CD8-positive, alpha-beta memory T cell (primary cell): Measurements from ENCODE around the gene CTH. TPM values are rescaled to one million over a fixed set of nuclear protein-coding genes. Genes with fewer than 3 reads are reported as not detected.

Experiments used
- CTCF ChIA-PET: fragments of 350-600 bp; sonication (Branson Sonifier 250); formaldehyde crosslinking; loops from one replicate; lab custom pipeline; 2021; ENCODE audit warnings: antibody characterized with exemption; lab: Charles Lee
- POLR2A ChIA-PET: fragments of 350-600 bp; sonication (Branson Sonifier 250); formaldehyde crosslinking; loops from one replicate; lab custom pipeline; 2021; ENCODE audit warnings: antibody characterized with exemption; lab: Charles Lee
- DNase-seq, 5 donors: peaks; one replicate each; pipeline versions ENCODE4 v3.0.0 to v3.0.0-alpha.2; 2020 to 2022; ENCODE audit warnings: mixed read lengths in 1 of 5
- H3K27ac ChIP-seq: one replicate; pipeline ENCODE4 v1.7.0; 2013; ENCODE audit warnings: low read depth, mild to moderate bottlenecking, low read length, moderate library complexity
- H3K27me3 ChIP-seq: 2 replicates; pipeline ENCODE4 v1.7.0; 2013; ENCODE audit warnings: low read length, mild to moderate bottlenecking; ENCODE audit not compliant: insufficient read depth, poor library complexity, severe bottlenecking
- H3K36me3 ChIP-seq: 2 replicates; pipeline ENCODE4 v1.7.0; 2013; ENCODE audit warnings: mild to moderate bottlenecking, low read length, moderate library complexity; ENCODE audit not compliant: insufficient read depth
- H3K4me1 ChIP-seq: 2 replicates; pipeline ENCODE4 v1.7.0; 2013; ENCODE audit warnings: mild to moderate bottlenecking, low read length, moderate library complexity; ENCODE audit not compliant: insufficient read depth
- H3K4me3 ChIP-seq: 2 replicates; pipeline ENCODE4 v1.7.0; 2013; ENCODE audit warnings: mild to moderate bottlenecking, low read length
- H3K9me3 ChIP-seq: 2 replicates; pipeline ENCODE4 v1.7.0; 2013; ENCODE audit warnings: mild to moderate bottlenecking, low read length
- H3K27ac Mint-ChIP-seq, 8 donors: one replicate each; pipeline ENCODE4 v1.8.0; 2020 to 2021; ENCODE audit warnings: mixed read lengths in 8 of 8, mild to moderate bottlenecking in 6 of 8, inconsistent platforms in 3 of 8, moderate library complexity in 3 of 8
- H3K27me3 Mint-ChIP-seq, 2 donors: one replicate each; pipeline ENCODE4 v1.8.0; 2020 to 2021; ENCODE audit warnings: mixed read lengths in 2 of 2, mild to moderate bottlenecking in 1 of 2, moderate library complexity in 1 of 2
- H3K36me3 Mint-ChIP-seq, 3 donors: one replicate each; pipeline ENCODE4 v1.8.0; 2020 to 2021; ENCODE audit warnings: mixed read lengths in 3 of 3, inconsistent platforms in 1 of 3, mild to moderate bottlenecking in 1 of 3
- H3K4me1 Mint-ChIP-seq, 3 donors: one replicate each; pipeline ENCODE4 v1.8.0; 2020 to 2021; ENCODE audit warnings: mixed read lengths in 3 of 3, inconsistent platforms in 1 of 3, mild to moderate bottlenecking in 1 of 3
- H3K4me3 Mint-ChIP-seq, 7 donors: one replicate each; pipeline ENCODE4 v1.8.0; 2020 to 2021; ENCODE audit warnings: mixed read lengths in 7 of 7, mild to moderate bottlenecking in 6 of 7, moderate library complexity in 4 of 7, inconsistent platforms in 2 of 7
- H3K9me3 Mint-ChIP-seq, 5 donors: one replicate each; pipeline ENCODE4 v1.8.0; 2020 to 2022; ENCODE audit warnings: mixed read lengths in 5 of 5, mild to moderate bottlenecking in 3 of 5, moderate library complexity in 2 of 5, inconsistent platforms in 1 of 5
- polyA plus RNA-seq: library from polyadenylated mRNA; unstranded; fragments of 300-500 nt; fragmentation: Illumina TruSeq; gene quantifications from one replicate; pipeline ENCODE4 v1.2.3, GENCODE V29; 2021
- total RNA-seq, 2 experiments: library from RNA; stranded (reverse); gene quantifications; one replicate each; pipeline ENCODE4 v1.2.3, GENCODE V29; 2021

Gene CTH
- total and polyA plus RNA-seq, 3 experiments from 2014 or later: 2.5 to 9.5 (median 9.0) TPM

DNA sequence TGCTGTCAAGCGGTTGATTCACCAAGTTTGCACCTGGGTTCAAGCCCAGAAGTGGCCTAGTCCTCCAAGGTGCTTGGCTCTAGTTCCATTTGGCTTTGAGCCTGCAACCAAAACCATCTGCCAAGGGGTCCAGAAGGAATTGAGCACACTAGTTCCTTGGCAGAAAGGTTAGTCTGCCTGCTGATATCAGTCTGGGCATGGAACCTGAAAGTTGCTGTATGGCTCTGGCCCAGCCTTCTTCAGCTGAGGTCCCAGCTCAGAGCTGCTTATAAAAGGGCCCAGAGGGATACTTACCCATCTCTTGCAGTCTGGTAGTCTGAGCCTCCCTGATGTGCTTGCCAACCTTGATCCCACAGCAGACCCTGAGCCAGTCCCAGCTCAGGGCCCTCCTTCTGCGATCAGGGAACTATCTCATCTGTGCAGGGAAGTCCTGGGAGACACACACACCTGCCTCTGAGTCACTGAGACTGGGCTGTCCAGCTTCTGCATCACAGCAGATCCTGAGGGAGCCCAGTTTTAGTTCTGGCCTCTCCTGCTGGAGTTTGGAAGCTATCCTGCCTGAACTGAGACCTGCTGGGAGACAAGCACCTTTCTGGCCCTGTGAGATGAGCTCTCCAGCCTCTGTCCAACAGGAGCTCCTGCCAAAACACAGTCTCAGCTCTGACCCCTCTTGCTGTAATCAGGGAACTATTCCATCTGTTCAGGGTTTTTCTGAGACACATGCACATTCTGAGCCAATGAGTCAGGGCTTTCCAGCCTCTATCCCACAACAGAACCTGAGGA lies 75.8 kb downstream of the CTH start:
- no peaks in the 10 kb centered on the region for H3K4me1 ChIP-seq
- H3K36me3 ChIP-seq: no peaks in the 10 kb centered on the region
- H3K27ac Mint-ChIP-seq: no peak overlapping the region
- H3K4me1 Mint-ChIP-seq: no peaks in the 10 kb centered on the region
- no peaks in the 10 kb centered on the region for H3K9me3 ChIP-seq
- no peak for DNase-seq
- H3K36me3 Mint-ChIP-seq: no peaks in the 10 kb centered on the region
- no peak overlapping the region for H3K4me3 ChIP-seq
- H3K4me3 Mint-ChIP-seq: no peak overlapping the region
- H3K27ac ChIP-seq: no peak overlapping the region
- ChIA-PET CTCF (interaction anchor here (0.6 kb wide), 1 partner anchor 35 kb away, joined by 3 read pairs; no protein-coding TSS in a partner anchor), POLR2A (no interaction called here)
- no peaks in the 10 kb centered on the region for H3K27me3 ChIP-seq
- peaks cover 13 to 23% of the 10 kb centered on the region in 2 donors for H3K27me3 Mint-ChIP-seq
- peaks cover 0 to 5% (median 0%) of the 10 kb centered on the region in 5 donors for H3K9me3 Mint-ChIP-seq

DNA sequence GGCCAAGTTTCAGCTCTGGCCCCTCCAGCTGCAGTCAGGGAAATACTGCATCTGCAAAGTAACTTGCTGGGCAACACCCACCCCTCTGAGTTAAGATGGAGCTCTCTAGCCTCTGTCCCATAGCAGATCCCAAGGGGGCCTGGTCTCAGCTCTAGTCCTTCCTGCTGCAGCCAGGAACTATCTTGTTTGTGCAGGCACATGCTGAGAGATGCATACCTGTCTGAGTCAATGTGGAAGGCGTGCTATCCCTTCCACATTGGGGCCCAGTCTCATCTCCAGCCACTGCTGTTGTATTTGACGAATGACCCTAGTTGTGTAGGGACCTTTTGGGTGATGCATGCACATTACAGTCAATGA lies 76.4 kb downstream of the CTH start:
- Histone ChIP-seq H3K36me3 (no peaks in the 10 kb centered on the region), H3K27ac (no peak overlapping the region), H3K4me3 (no peak overlapping the region), H3K4me1 (no peaks in the 10 kb centered on the region), H3K9me3 (no peaks in the 10 kb centered on the region), H3K27me3 (no peaks in the 10 kb centered on the region)
- H3K9me3 Mint-ChIP-seq: peaks cover 0 to 5% (median 0%) of the 10 kb centered on the region in 5 donors
- H3K36me3 Mint-ChIP-seq: no peaks in the 10 kb centered on the region
- POLR2A ChIA-PET: no interaction called here
- no peak overlapping the region for H3K27ac Mint-ChIP-seq
- no peaks in the 10 kb centered on the region for H3K4me1 Mint-ChIP-seq
- H3K4me3 Mint-ChIP-seq: no peak overlapping the region
- H3K27me3 Mint-ChIP-seq: peaks cover 12 to 20% of the 10 kb centered on the region in 2 donors
- no peak for DNase-seq
- CTCF ChIA-PET: interaction anchor here (0.6 kb wide), 1 partner anchor 35 kb away, joined by 3 read pairs; no protein-coding TSS in a partner anchor

DNA sequence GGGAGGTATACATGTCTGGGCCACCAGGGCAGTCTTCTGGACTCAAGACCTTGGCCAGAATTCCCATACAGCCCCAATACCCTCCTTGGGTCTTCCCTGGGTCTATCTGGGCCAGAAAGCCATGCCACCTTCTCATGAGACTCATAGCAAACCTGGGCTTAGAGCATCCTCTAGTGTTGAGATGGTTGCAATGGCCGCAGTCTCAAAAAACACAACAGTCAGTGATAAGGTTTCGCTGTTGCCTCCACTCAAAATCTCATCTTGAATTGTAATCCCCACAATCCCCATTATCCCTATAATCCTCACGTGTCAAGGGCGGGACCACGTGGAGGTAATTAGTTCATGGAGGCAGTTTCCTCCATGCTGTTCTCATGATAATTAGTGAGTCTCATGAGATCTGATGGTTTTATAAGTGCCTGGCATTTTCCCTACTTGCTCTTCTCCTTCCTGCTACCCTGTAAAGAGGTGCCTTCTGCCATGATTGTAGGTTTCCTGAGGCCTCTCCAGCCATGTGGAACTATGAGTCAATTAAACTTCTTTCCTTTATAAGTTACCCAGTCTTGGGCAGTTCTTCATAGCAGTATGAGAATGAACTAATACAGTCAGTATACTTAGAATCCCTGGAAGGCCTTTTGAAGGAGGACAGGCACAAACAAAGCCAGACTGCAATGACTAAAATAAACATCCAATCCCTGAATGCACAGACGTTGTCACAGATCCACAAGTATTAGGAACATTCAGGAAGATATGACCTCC lies 77.0 kb downstream of the CTH start:
- no peaks in the 10 kb centered on the region for H3K4me1 Mint-ChIP-seq
- CTCF ChIA-PET: interaction anchor here (0.6 kb wide), 1 partner anchor 36 kb away, joined by 3 read pairs; no protein-coding TSS in a partner anchor
- H3K36me3 ChIP-seq: no peaks in the 10 kb centered on the region
- no peaks in the 10 kb centered on the region for H3K27me3 ChIP-seq
- H3K9me3 Mint-ChIP-seq: peaks cover 0 to 5% (median 0%) of the 10 kb centered on the region in 5 donors
- peaks cover 12 to 19% of the 10 kb centered on the region in 2 donors for H3K27me3 Mint-ChIP-seq
- no peak overlapping the region for H3K27ac Mint-ChIP-seq
- H3K36me3 Mint-ChIP-seq: no peaks in the 10 kb centered on the region
- POLR2A ChIA-PET: no interaction called here
- no peak for DNase-seq
- no peak overlapping the region for H3K4me3 ChIP-seq
- H3K4me3 Mint-ChIP-seq: no peak overlapping the region
- H3K27ac ChIP-seq: no peak overlapping the region
- H3K9me3 ChIP-seq: no peaks in the 10 kb centered on the region
- H3K4me1 ChIP-seq: no peaks in the 10 kb centered on the region

Other genes starting within 250 kb of the CTH start
- gene LRRC40, start 205.7 kb upstream of the CTH start, total RNA-seq: 10 to 100 TPM; 20.9 to 23.1 TPM
- gene LRRC40, start 205.7 kb upstream of the CTH start, polyA plus RNA-seq: 7.5 TPM
- 100 to 1,000 TPM; 160 TPM for gene SRSF11, start 189.9 kb upstream of the CTH start, total RNA-seq
- gene SRSF11, start 189.9 kb upstream of the CTH start, polyA plus RNA-seq: 104 TPM
- 10 to 100 TPM; 29.4 to 30.9 TPM for gene ANKRD13C, start 56.5 kb upstream of the CTH start, total RNA-seq
- 15.9 TPM for gene ANKRD13C, start 56.5 kb upstream of the CTH start, polyA plus RNA-seq